Liver (tissue), 9 donors: ENCODE data around the gene UPK2. TPM values are rescaled to one million over a fixed set of nuclear protein-coding genes. Genes with fewer than 3 reads are reported as not detected.

Experiments
- DNase-seq: peaks from one replicate; pipeline ENCODE4 v3.0.0-alpha.2; 2017; ENCODE audit warnings: low spot score
- H3K27ac ChIP-seq, 2 donors: one replicate each; pipeline ENCODE4 v1.7.0; 2013; ENCODE audit warnings: inconsistent platforms in 2 of 2, low read length in 2 of 2, control low read depth in 1 of 2, low read depth in 1 of 2, mild to moderate bottlenecking in 1 of 2
- H3K27me3 ChIP-seq, 4 donors: one replicate each; pipeline versions ENCODE4 v1.6.1 to v1.7.0; 2013; ENCODE audit warnings: low read length in 3 of 4, inconsistent platforms in 1 of 4, mild to moderate bottlenecking in 1 of 4, moderate library complexity in 1 of 4; ENCODE audit not compliant: control insufficient read depth in 4 of 4, insufficient read depth in 4 of 4
- H3K36me3 ChIP-seq, 4 donors: one replicate each; pipeline versions ENCODE4 v1.6.1 to v1.7.0; 2013; ENCODE audit warnings: low read length in 3 of 4, mild to moderate bottlenecking in 3 of 4, low read depth in 1 of 4, moderate library complexity in 1 of 4; ENCODE audit not compliant: control insufficient read depth in 4 of 4, insufficient read depth in 3 of 4
- H3K4me1 ChIP-seq, 4 donors: one replicate each; pipeline versions ENCODE4 v1.6.1 to v1.7.0; 2013; ENCODE audit warnings: low read length in 3 of 4, mild to moderate bottlenecking in 3 of 4, moderate library complexity in 1 of 4; ENCODE audit not compliant: control insufficient read depth in 4 of 4, insufficient read depth in 4 of 4
- H3K4me3 ChIP-seq, 3 donors: one replicate each; pipeline versions ENCODE4 v1.6.1 to v1.7.0; 2013; ENCODE audit warnings: low read length in 3 of 3, control low read depth in 1 of 3, low read depth in 1 of 3, mild to moderate bottlenecking in 1 of 3
- H3K9ac ChIP-seq, 2 donors: one replicate each; pipeline ENCODE4 v1.7.0; 2013; ENCODE audit warnings: low read length in 2 of 2, mild to moderate bottlenecking in 2 of 2, moderate library complexity in 2 of 2, control low read depth in 1 of 2, low read depth in 1 of 2
- H3K9me3 ChIP-seq, 4 donors: one replicate each; pipeline versions ENCODE4 v1.6.1 to v1.7.0; 2013; ENCODE audit warnings: low read length in 3 of 4; ENCODE audit not compliant: control insufficient read depth in 4 of 4
- EGR1 ChIP-seq, 2 donors: IDR thresholded peaks; 2 replicates each; pipeline ENCODE4 v1.6.1; 2016 to 2018; ENCODE audit warnings: antibody characterized with exemption in 2 of 2, low read depth in 2 of 2
- FOXA1 ChIP-seq: IDR thresholded peaks from 2 replicates; pipeline ENCODE4 v1.6.1; 2016; ENCODE audit warnings: antibody characterized with exemption
- GABPA ChIP-seq, 2 donors: IDR thresholded peaks in 1 of 2; conservative IDR thresholded peaks in 1 of 2; 2 replicates each; pipeline ENCODE4 v1.6.1; 2016; ENCODE audit warnings: antibody characterized with exemption in 2 of 2, mild to moderate bottlenecking in 1 of 2, moderate library complexity in 1 of 2
- JUND ChIP-seq, 2 donors: IDR thresholded peaks; 2 replicates each; pipeline ENCODE4 v1.6.1; 2016; ENCODE audit warnings: antibody characterized with exemption in 2 of 2
- NR2F2 ChIP-seq: IDR thresholded peaks from 2 replicates; pipeline ENCODE4 v1.6.1; 2016; ENCODE audit warnings: antibody characterized with exemption
- RAD21 ChIP-seq, 2 donors: IDR thresholded peaks; 2 replicates each; pipeline ENCODE4 v1.6.1; 2016; ENCODE audit warnings: antibody characterized with exemption in 2 of 2, mild to moderate bottlenecking in 2 of 2
- RXRA ChIP-seq, 2 donors: IDR thresholded peaks; 2 replicates each; pipeline ENCODE4 v1.6.1; 2017 to 2018; ENCODE audit warnings: antibody characterized with exemption in 2 of 2, mild to moderate bottlenecking in 1 of 2
- SP1 ChIP-seq: IDR thresholded peaks from 2 replicates; pipeline ENCODE4 v1.6.1; 2018; ENCODE audit warnings: antibody characterized with exemption, mild to moderate bottlenecking
- WGBS: extraction: QIAGEN DNeasy Blood & Tissue Kit; methylation state at CpG from one replicate; pipeline ENCODE4 v1.1.7; 2013; 5-methylcytosine and 5-hydroxymethylcytosine counted together
- polyA plus RNA-seq, 2 donors: library from polyadenylated mRNA; stranded (reverse) in 1 of 2; unstranded in 1 of 2; fragments of 200-250 nt in 1 of 2; fragments of >200 nt in 1 of 2; fragmentation: Nextera tagmentation in 1 of 2; extraction: Ambion mirVana in 1 of 2; gene quantifications; one replicate each; pipeline versions ENCODE4 v1.2.1 to v1.2.3, GENCODE V29; 2013 to 2015
- total RNA-seq, 2 donors: library from RNA; depleted of rRNA; stranded (reverse); fragments of >200 nt; gene quantifications; one replicate each; pipeline ENCODE4 v1.2.3, GENCODE V29; 2014
- TF ChIP-seq, protein P1 (sequence below): fragments of 150-350 bp; IDR thresholded peaks from 2 replicates; pipeline ENCODE4 v1.5.1; 2017; ENCODE audit warnings: improper control_type of control experiment, low read depth, low read length; ENCODE audit not compliant: missing input control
- TF ChIP-seq, protein P2 (sequence below): IDR thresholded peaks from 2 replicates; pipeline ENCODE4 v1.6.1; 2016; ENCODE audit warnings: antibody characterized with exemption
- TF ChIP-seq, protein P3 (sequence below): IDR thresholded peaks from 2 replicates; pipeline ENCODE4 v1.6.1; 2016; ENCODE audit warnings: antibody characterized with exemption
- TF ChIP-seq, protein P4 (sequence below): IDR thresholded peaks from 2 replicates; pipeline ENCODE4 v1.6.1; 2016; ENCODE audit warnings: antibody characterized with exemption
- donor health status: healthy.
- donor health status: healthy.
- donor health status: healthy.
- donor health status: healthy.
- donor health status: healthy.

UPK2 gene
- total and polyA plus RNA-seq, 4 donors = not detected

DNA sequence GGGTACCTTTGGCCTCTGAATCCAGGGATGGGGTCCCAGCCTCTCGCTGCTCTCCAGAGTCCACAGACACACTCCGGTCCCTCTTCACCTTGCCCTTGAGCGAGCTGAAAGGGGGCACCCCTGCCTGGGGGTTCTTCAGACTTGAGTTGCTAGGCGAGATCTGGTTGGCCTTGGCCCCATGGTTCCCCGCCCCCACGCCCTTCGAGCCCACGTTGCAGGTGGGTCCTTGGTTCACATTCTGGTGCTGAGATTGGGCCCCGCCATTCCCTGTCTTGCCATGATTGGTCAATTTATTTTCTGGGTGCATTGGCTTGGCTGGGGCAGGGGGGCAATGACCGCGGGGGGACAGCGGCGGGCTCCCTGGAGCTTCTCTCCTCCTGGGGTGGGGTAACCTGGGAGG, 47.8 kb upstream of the UPK2 start:
- Histone ChIP-seq H3K27ac (no peak overlapping the region), H3K36me3 (peaks cover 0 to 13% (median 7%) of the 10 kb centered on the region in 4 donors)
- 86% methylated on average over 13 of the region's 13 CpGs for WGBS

DNA sequence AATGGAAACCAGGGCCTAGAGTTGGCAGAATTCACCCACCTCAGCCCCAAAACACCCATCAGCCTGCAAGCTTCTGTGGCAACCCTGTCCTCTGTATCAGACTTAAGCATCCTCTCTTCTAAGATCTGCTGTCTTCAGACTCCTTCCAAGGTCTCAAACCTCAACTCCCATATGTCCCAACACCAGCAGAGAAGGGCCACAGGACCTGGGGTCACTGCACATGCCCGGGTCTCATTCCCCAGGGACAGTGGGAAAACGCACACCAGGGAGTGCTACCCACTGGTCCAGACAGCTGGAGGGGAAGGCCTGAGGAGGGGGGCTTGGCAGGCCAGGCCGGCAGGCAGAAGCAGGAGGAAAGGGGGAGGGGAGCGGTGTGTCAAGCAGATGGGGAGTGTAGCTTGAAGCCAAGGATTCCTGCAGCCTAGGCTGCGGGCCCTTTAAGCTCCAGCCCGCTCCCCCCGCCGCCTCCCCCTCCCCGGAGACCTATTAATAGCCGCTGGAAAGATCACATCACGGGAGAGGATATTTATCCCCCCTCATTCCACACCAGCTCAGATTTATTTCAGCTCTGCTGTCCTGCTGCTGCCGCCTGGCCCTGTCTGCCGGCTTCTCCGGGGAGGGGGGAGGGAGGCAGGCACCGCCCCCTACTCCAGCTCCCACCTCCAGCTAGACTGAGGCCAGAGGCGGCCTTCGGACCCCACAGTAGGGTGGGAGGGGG, 47.0 kb upstream of the UPK2 start:
- peaks cover 0 to 7% (median 2%) of the 10 kb centered on the region in 4 donors for H3K36me3 ChIP-seq
- no peak overlapping the region for H3K4me3 ChIP-seq
- WGBS = 47% methylated on average over 17 of the region's 17 CpGs
- no peaks in the 10 kb centered on the region for H3K9me3 ChIP-seq
- H3K27ac ChIP-seq = peak overlapping the region; percentile 57 to 79
- no peaks in the 10 kb centered on the region for H3K27me3 ChIP-seq
- H3K9ac ChIP-seq = no peak overlapping the region
- DNase-seq = no peak
- TF ChIP-seq JUND (IDR thresholded peaks at IDR 0.05) (no peak), RAD21 (IDR thresholded peaks at IDR 0.05) (peak in 1 of 2 donors; percentile 24)
- H3K4me1 ChIP-seq = peaks cover 17 to 56% (median 30%) of the 10 kb centered on the region in 4 donors

More for the DNA sequence above, 47.8 kb upstream of the UPK2 start:
- DNase-seq = no peak
- Histone ChIP-seq H3K27me3 (no peaks in the 10 kb centered on the region), H3K9me3 (no peaks in the 10 kb centered on the region), H3K4me3 (no peak overlapping the region), H3K9ac (no peak overlapping the region), H3K4me1 (peaks cover 15 to 50% (median 26%) of the 10 kb centered on the region in 4 donors)
- TF ChIP-seq EGR1 (IDR thresholded peaks at IDR 0.05; ENCODE audit: low read depth in 2 of 2) (no peak), SP1 (no peak), NR2F2 (no peak), GABPA (IDR thresholded peaks at IDR 0.05 in 1 of 2, conservative IDR thresholded peaks at IDR 0.05 in 1 of 2) (no peak)
- TF ChIP-seq, protein P1, sequence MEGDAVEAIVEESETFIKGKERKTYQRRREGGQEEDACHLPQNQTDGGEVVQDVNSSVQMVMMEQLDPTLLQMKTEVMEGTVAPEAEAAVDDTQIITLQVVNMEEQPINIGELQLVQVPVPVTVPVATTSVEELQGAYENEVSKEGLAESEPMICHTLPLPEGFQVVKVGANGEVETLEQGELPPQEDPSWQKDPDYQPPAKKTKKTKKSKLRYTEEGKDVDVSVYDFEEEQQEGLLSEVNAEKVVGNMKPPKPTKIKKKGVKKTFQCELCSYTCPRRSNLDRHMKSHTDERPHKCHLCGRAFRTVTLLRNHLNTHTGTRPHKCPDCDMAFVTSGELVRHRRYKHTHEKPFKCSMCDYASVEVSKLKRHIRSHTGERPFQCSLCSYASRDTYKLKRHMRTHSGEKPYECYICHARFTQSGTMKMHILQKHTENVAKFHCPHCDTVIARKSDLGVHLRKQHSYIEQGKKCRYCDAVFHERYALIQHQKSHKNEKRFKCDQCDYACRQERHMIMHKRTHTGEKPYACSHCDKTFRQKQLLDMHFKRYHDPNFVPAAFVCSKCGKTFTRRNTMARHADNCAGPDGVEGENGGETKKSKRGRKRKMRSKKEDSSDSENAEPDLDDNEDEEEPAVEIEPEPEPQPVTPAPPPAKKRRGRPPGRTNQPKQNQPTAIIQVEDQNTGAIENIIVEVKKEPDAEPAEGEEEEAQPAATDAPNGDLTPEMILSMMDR = no peak
- TF ChIP-seq, protein P2, sequence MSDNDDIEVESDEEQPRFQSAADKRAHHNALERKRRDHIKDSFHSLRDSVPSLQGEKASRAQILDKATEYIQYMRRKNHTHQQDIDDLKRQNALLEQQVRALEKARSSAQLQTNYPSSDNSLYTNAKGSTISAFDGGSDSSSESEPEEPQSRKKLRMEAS = no peak

DNA sequence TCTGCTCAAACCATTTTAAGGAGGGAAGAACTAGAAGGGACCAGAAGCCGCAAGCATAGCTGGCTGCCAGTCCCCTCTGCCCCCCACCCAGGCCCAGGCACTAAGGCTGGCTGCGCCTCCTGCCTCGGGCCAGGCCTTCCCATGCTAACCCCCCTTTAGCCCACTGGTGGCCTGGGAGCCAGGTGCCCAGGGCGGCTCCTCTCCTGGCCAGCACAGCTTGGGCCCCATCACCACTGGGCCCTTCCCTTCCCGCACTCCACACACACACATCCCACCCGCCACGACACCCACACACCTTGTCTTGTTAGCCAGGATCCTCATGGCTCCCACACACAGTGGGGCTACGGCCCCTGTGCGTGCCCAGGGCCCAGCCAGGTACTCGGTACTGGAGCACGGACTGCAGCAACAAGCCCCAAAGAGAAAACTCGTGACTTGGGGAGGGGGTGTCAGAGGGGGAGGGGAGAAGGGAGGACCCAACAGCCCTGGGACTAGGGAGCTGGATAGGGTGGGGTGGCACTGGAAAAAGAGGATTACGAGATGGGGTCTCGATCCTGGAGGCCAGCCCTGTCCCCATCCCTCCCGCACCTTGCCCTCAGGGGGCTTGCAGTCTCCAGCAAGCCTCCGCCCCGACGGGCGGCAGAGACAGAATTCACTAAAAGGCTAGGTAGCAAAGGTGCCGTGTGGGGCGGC, 46.3 kb upstream of the UPK2 start:
- Histone ChIP-seq H3K27ac (peak overlapping the region; percentile 57 to 79), H3K4me1 (peaks cover 20 to 63% (median 31%) of the 10 kb centered on the region in 4 donors), H3K27me3 (no peaks in the 10 kb centered on the region), H3K36me3 (peaks cover 0 to 7% (median 0%) of the 10 kb centered on the region in 4 donors), H3K9me3 (no peaks in the 10 kb centered on the region), H3K4me3 (no peak overlapping the region), H3K9ac (no peak overlapping the region)
- 78% methylated on average over 21 of the region's 21 CpGs for WGBS
- TF ChIP-seq RAD21 (IDR thresholded peaks at IDR 0.05) (no peak), JUND (IDR thresholded peaks at IDR 0.05) (no peak), RXRA (IDR thresholded peaks at IDR 0.05) (no peak), FOXA1 (no peak)
- TF ChIP-seq, protein P3, sequence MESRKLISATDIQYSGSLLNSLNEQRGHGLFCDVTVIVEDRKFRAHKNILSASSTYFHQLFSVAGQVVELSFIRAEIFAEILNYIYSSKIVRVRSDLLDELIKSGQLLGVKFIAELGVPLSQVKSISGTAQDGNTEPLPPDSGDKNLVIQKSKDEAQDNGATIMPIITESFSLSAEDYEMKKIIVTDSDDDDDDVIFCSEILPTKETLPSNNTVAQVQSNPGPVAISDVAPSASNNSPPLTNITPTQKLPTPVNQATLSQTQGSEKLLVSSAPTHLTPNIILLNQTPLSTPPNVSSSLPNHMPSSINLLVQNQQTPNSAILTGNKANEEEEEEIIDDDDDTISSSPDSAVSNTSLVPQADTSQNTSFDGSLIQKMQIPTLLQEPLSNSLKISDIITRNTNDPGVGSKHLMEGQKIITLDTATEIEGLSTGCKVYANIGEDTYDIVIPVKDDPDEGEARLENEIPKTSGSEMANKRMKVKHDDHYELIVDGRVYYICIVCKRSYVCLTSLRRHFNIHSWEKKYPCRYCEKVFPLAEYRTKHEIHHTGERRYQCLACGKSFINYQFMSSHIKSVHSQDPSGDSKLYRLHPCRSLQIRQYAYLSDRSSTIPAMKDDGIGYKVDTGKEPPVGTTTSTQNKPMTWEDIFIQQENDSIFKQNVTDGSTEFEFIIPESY = no peak
- TF ChIP-seq, protein P4, sequence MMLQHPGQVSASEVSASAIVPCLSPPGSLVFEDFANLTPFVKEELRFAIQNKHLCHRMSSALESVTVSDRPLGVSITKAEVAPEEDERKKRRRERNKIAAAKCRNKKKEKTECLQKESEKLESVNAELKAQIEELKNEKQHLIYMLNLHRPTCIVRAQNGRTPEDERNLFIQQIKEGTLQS = no peak
- DNase-seq = no peak
